BJ (cell line): Measurements from ENCODE around the gene APOM. TPM values are rescaled to one million over a fixed set of nuclear protein-coding genes. Genes with fewer than 3 reads are reported as not detected.

Experiments used
- CTCF ChIA-PET: fragments of 350-600 bp; formaldehyde crosslinking; extraction: SDS; loops from one replicate; lab custom pipeline; 2021; ENCODE audit warnings: antibody characterized with exemption, inconsistent platforms; lab: Yijun Ruan, JAX
- POLR2A ChIA-PET: fragments of 300-600 bp; sonication (Branson Sonifier 250); formaldehyde crosslinking; extraction: SDS; loops from one replicate; lab custom pipeline; 2021; ENCODE audit warnings: antibody characterized with exemption; lab: Charles Lee
- DNase-seq: peaks from one replicate; pipeline ENCODE4 v3.0.0-alpha.2; 2011; ENCODE audit warnings: low read depth
- H3K27me3 ChIP-seq: 2 replicates; pipeline ENCODE4 v1.6.0; 2011; ENCODE audit warnings: low read length; ENCODE audit not compliant: control insufficient read depth, insufficient read depth
- H3K36me3 ChIP-seq: 2 replicates; pipeline ENCODE4 v1.5.1; 2011; ENCODE audit warnings: low read length; ENCODE audit not compliant: control insufficient read depth, insufficient read depth
- H3K4me3 ChIP-seq: 2 replicates; pipeline ENCODE4 v1.5.1; 2011; ENCODE audit warnings: low read depth, mild to moderate bottlenecking, control low read depth, low read length
- polyA plus RNA-seq: library from polyadenylated mRNA; depleted of rRNA; stranded (reverse); fragments of >200 nt; gene quantifications from 2 replicates; pipeline ENCODE4 v1.2.3, GENCODE V29; 2011
- TF ChIP-seq, protein P1 (sequence below): IDR thresholded peaks from 2 replicates; pipeline ENCODE4 v1.5.1; 2011; ENCODE audit warnings: low read depth, mild to moderate bottlenecking, control low read depth, inconsistent platforms, low read length, moderate library complexity; ENCODE audit not compliant: insufficient read depth

APOM gene
- polyA plus RNA-seq, 1 experiment: 4.8 TPM

DNA sequence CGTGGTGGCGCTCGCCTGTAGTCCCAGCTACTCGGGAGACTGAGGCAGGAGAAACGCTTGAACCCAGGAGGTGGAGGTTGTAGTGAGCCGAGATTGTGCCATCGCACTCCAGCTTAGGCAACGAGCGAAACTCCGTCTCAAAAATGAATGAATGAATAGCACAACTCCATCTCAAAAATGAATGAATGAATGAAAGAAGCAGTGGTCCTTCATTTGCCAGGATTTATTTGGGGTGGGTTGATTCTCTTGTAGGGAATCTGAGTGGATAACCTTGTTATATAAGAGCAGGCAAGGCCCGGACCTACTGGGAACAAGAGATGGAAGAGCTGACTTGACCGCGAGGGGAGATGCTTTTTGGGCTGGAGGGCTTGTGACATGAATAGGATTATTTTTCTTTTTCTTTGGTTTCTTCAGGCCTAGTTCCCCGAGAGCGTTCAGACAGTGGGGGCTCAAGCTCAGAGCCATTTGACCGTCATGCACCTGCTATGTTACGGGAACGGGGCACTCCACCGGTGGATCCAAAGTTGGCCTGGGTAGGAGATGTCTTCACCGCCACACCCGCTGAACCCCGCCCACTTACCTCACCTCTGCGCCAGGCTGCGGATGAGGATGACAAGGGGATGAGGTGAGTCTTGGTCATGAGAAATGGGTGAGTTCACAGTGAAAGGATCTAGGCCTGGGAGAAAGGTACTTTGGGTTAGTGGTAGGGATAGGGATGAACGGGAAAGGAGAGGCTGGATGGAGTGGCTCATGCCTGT lies 25.3 kb upstream of the APOM start:
- H3K36me3 ChIP-seq: peaks cover 79% of the 10 kb centered on the region
- no peaks in the 10 kb centered on the region for H3K27me3 ChIP-seq
- H3K4me3 ChIP-seq: no peak overlapping the region
- DNase-seq: no peak
- TF ChIP-seq, protein P1, sequence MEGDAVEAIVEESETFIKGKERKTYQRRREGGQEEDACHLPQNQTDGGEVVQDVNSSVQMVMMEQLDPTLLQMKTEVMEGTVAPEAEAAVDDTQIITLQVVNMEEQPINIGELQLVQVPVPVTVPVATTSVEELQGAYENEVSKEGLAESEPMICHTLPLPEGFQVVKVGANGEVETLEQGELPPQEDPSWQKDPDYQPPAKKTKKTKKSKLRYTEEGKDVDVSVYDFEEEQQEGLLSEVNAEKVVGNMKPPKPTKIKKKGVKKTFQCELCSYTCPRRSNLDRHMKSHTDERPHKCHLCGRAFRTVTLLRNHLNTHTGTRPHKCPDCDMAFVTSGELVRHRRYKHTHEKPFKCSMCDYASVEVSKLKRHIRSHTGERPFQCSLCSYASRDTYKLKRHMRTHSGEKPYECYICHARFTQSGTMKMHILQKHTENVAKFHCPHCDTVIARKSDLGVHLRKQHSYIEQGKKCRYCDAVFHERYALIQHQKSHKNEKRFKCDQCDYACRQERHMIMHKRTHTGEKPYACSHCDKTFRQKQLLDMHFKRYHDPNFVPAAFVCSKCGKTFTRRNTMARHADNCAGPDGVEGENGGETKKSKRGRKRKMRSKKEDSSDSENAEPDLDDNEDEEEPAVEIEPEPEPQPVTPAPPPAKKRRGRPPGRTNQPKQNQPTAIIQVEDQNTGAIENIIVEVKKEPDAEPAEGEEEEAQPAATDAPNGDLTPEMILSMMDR: no peak
- CTCF ChIA-PET: interaction anchor here (0.8 kb wide), 1 partner anchor 9 kb away, joined by 3 read pairs; no protein-coding TSS in a partner anchor
- POLR2A ChIA-PET: no interaction called here

DNA sequence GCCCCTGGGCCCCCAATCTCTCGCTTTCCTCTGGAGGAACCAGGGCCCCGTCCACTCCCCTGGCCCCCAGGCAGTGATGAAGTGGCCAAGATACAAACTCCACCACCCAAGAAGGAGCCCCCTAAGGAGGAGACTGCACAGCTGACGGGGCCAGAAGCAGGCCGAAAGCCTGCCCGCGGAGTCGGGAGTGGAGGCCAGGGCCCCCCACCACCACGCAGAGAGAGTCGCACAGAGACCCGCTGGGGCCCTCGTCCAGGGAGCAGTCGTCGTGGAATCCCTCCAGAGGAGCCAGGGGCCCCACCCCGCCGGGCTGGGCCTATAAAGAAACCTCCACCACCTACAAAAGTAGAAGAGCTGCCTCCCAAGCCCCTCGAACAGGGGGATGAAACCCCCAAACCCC lies 24.5 kb upstream of the APOM start:
- CTCF ChIA-PET: no interaction called here
- Histone ChIP-seq H3K4me3 (no peak overlapping the region), H3K27me3 (no peaks in the 10 kb centered on the region), H3K36me3 (peaks cover 78% of the 10 kb centered on the region)
- TF ChIP-seq, protein P1: no peak
- DNase-seq: no peak
- POLR2A ChIA-PET: no interaction called here

DNA sequence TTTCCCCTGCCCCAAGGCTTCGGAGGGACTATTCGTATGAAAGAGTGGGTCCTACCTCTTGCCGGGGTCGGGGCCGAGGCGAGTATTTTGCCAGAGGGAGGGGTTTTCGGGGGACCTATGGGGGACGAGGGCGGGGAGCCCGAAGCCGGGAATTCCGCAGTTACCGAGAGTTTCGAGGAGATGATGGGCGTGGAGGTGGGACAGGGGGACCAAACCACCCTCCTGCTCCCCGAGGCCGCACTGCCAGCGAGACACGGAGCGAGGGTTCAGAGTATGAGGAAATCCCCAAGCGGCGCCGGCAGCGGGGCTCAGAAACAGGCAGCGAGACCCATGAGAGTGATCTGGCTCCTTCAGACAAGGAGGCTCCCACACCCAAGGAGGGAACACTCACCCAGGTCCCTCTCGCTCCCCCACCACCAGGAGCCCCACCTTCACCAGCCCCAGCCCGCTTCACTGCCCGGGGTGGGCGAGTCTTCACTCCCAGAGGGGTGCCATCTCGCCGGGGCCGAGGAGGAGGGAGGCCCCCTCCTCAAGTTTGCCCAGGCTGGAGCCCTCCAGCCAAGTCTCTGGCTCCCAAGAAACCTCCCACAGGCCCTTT lies 23.9 kb upstream of the APOM start:
- TF ChIP-seq, protein P1: no peak
- H3K4me3 ChIP-seq: no peak overlapping the region
- ChIA-PET CTCF (interaction anchor here (1.1 kb wide), 1 partner anchor 85 kb away, joined by 3 read pairs; the partner anchor contains the start of gene NFKBIL1), POLR2A (no interaction called here)
- no peaks in the 10 kb centered on the region for H3K27me3 ChIP-seq
- DNase-seq: no peak
- peaks cover 76% of the 10 kb centered on the region for H3K36me3 ChIP-seq

DNA sequence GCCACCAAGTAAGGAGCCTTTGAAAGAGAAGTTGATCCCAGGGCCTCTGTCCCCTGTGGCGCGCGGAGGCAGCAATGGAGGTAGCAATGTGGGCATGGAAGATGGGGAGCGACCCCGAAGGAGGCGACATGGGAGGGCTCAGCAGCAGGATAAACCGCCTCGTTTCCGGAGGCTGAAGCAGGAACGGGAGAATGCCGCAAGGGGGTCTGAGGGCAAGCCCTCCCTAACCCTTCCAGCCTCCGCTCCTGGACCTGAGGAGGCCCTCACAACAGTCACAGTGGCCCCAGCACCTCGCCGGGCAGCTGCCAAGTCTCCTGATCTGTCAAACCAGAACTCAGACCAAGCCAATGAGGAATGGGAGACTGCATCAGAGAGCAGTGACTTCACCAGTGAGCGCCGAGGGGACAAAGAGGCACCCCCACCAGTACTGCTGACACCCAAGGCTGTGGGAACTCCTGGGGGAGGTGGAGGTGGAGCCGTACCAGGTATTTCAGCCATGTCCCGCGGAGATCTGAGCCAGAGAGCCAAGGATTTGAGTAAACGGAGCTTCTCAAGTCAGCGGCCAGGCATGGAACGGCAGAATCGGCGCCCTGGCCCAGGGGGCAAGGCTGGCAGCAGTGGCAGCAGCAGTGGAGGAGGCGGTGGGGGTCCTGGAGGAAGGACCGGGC lies 23.3 kb upstream of the APOM start:
- CTCF ChIA-PET: interaction anchor here (1.1 kb wide), 1 partner anchor 85 kb away, joined by 3 read pairs; the partner anchor contains the start of gene NFKBIL1
- POLR2A ChIA-PET: no interaction called here
- Histone ChIP-seq H3K36me3 (peaks cover 75% of the 10 kb centered on the region), H3K27me3 (no peaks in the 10 kb centered on the region), H3K4me3 (no peak overlapping the region)
- no peak for DNase-seq
- TF ChIP-seq, protein P1: no peak

DNA sequence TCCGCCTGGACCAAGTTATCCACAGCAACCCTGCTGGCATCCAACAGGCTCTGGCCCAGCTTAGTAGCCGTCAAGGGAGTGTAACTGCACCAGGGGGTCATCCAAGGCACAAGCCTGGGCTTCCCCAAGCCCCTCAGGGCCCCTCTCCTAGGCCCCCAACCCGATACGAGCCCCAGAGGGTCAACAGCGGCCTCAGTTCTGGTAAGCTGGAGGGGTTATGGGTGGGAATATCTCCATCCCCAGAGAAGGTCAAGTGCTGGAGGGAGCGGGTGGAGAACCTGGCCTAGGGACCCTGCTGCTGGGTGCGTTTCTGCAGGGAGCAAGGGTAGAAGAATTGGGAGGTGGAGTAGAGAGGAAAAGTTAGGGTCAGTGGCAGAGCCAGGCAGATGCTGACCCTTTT lies 22.2 kb upstream of the APOM start:
- ChIA-PET POLR2A (no interaction called here), CTCF (interaction anchor here (1.1 kb wide), 1 partner anchor 11 kb away, joined by 6 read pairs; no protein-coding TSS in a partner anchor)
- TF ChIP-seq, protein P1: no peak
- Histone ChIP-seq H3K36me3 (peaks cover 68% of the 10 kb centered on the region), H3K4me3 (no peak overlapping the region), H3K27me3 (no peaks in the 10 kb centered on the region)
- DNase-seq: no peak
